Activated CD4-positive, alpha-beta T cell treated with anti-CD3 and anti-CD28 coated beads for 36 hours (primary cell): ENCODE results near the gene SPARCL1. TPM values are rescaled to one million over a fixed set of nuclear protein-coding genes. Genes with fewer than 3 reads are reported as not detected.
A peak's percentile ranks its signal among the peaks of the same experiment; 100 is the strongest.

Source experiments
- ATAC-seq: fragments of 200-7000 bp; cut with Tn5 transposase; one replicate; pipeline ENCODE4 v1.10.0; 2021; ENCODE audit warnings: mild to moderate bottlenecking, moderate library complexity
- CTCF ChIA-PET: fragments of 350-600 bp; sonication (Branson Sonifier 250); formaldehyde crosslinking; loops from one replicate; lab custom pipeline; 2021; ENCODE audit warnings: antibody characterized with exemption; lab: Charles Lee
- POLR2A ChIA-PET: fragments of 350-600 bp; sonication (Branson Sonifier 250); formaldehyde crosslinking; loops from one replicate; lab custom pipeline; 2021; ENCODE audit warnings: antibody characterized with exemption, inconsistent platforms; lab: Charles Lee
- DNase-seq: peaks from one replicate; pipeline ENCODE4 v3.0.0-alpha.2; 2020
- H3K27ac Mint-ChIP-seq: one replicate; pipeline ENCODE4 v1.8.0; 2021; ENCODE audit warnings: mixed read lengths
- H3K27me3 Mint-ChIP-seq: one replicate; pipeline ENCODE4 v1.8.0; 2021; ENCODE audit warnings: mixed read lengths
- H3K36me3 Mint-ChIP-seq: one replicate; pipeline ENCODE4 v1.8.0; 2021; ENCODE audit warnings: low read depth, mixed read lengths
- H3K4me1 Mint-ChIP-seq: one replicate; pipeline ENCODE4 v1.8.0; 2021; ENCODE audit warnings: mixed read lengths
- H3K4me3 Mint-ChIP-seq: one replicate; pipeline ENCODE4 v1.8.0; 2021; ENCODE audit warnings: mild to moderate bottlenecking, moderate library complexity, mixed read lengths
- H3K9me3 Mint-ChIP-seq: one replicate; pipeline ENCODE4 v1.8.0; 2021; ENCODE audit warnings: low read depth, mixed read lengths
- intact Hi-C, 2 experiments: fragments of 100-400 bp; cut with DNase I in 1 of 2; cut with micrococcal nuclease in 1 of 2; formaldehyde crosslinking; loops; one replicate each; pipeline versions ENCODE4 v1.14.2 to v1.15.1; 2022 to 2024; cut with DNase I, micrococcal nuclease
- total RNA-seq, 2 experiments: library from RNA; stranded (reverse); gene quantifications; one replicate each; pipeline ENCODE4 v1.2.3, GENCODE V29; 2021

The SPARCL1 gene
- total RNA-seq, 2 experiments from 2014 or later: not detected

DNA sequence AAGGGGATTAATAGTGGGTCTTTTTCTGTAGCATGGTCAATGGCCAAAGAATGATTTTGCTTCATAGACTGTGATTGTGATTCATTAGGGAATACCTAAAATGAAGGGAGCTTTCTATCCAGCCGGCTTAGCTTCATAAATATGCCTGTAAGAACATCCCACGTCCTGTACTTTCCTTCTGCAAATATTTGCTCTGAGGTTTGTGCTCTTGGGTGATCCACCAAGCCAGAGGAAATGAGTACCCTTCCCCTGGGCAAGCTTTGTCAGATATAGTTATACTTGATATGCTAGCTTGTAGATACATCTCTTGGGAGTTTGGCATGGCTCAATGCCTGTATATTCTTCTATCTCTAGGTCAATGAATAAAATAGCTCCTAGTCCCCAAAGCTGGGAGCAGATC, 28.2 kb upstream of the SPARCL1 start:
- Mint-ChIP-seq H3K27ac (no peak overlapping the region), H3K4me1 (peaks cover 31% of the 10 kb centered on the region), H3K27me3 (no peaks in the 10 kb centered on the region), H3K9me3 (no peaks in the 10 kb centered on the region), H3K36me3 (no peaks in the 10 kb centered on the region), H3K4me3 (no peak overlapping the region)
- no peak for ATAC-seq
- intact Hi-C loops: loop anchor here in 1 of 2 experiments (5.0 kb wide), 1 partner anchor 290 kb away; no protein-coding TSS in a partner anchor
- ChIA-PET CTCF (interaction anchor here (1.2 kb wide), 1 partner anchor 11 kb away, joined by 3 read pairs; no protein-coding TSS in a partner anchor), POLR2A (no interaction called here)
- DNase-seq: no peak

- Mint-ChIP-seq H3K4me3 (no peak overlapping the region), H3K27me3 (peaks cover 3% of the 10 kb centered on the region), H3K36me3 (no peaks in the 10 kb centered on the region), H3K9me3 (no peaks in the 10 kb centered on the region), H3K4me1 (peaks cover 28% of the 10 kb centered on the region), H3K27ac (no peak overlapping the region)
- ChIA-PET POLR2A (no interaction called here), CTCF (no interaction called here)
- ATAC-seq (peak; percentile 72), DNase-seq (peak; percentile 18)
- intact Hi-C loops: loop anchor here in 1 of 2 experiments (1.0 to 5.0 kb wide), 2 partner anchors 57 to 291 kb away; no protein-coding TSS in a partner anchor
These were observed 26.8 kb upstream of the SPARCL1 start for GRCh38 chr4:87555773-87556619.

- CTCF ChIA-PET: interaction anchor here (1.0 kb wide), 1 partner anchor 12 kb away, joined by 3 read pairs; no protein-coding TSS in a partner anchor
- no peak for DNase-seq
These were observed 24.0 kb upstream of the SPARCL1 start for GRCh38 chr4:87553182-87553581.

DNA sequence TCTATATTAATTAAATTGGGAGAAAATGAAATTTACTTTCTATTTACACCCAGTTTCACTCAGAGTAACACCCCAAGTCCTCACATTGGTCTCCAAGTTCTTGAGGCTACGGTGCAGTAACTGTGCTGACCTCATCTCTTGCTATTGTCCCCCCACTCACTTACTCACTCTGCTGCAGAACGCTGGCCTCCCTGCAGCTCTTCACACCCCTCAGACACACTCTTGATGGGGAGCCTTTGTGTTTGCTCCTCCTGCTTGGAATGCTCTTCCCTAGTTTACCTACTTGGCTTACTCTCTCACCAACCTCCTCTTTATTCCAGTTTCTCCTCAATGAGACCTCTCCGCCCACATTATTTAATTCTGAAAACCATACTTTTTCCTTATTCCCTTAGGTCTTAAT, 22.2 kb upstream of the SPARCL1 start:
- Mint-ChIP-seq H3K27me3 (peaks cover 5% of the 10 kb centered on the region), H3K9me3 (no peaks in the 10 kb centered on the region), H3K4me1 (peaks cover 6% of the 10 kb centered on the region), H3K36me3 (no peaks in the 10 kb centered on the region), H3K27ac (no peak overlapping the region), H3K4me3 (no peak overlapping the region)
- intact Hi-C loops: no loop called here
- DNase-seq (no peak), ATAC-seq (no peak)
- CTCF ChIA-PET: no interaction called here
- POLR2A ChIA-PET: no interaction called here

More at GRCh38 chr4:87553182-87553581, 24.0 kb upstream of the SPARCL1 start:
- peaks cover 5% of the 10 kb centered on the region for H3K27me3 Mint-ChIP-seq
- H3K9me3 Mint-ChIP-seq: no peaks in the 10 kb centered on the region
- no peak overlapping the region for H3K4me3 Mint-ChIP-seq
- ATAC-seq: no peak
- POLR2A ChIA-PET: no interaction called here
- no peak overlapping the region for H3K27ac Mint-ChIP-seq
- intact Hi-C loops: no loop called here
- peaks cover 7% of the 10 kb centered on the region for H3K4me1 Mint-ChIP-seq
- H3K36me3 Mint-ChIP-seq: no peaks in the 10 kb centered on the region

DNA sequence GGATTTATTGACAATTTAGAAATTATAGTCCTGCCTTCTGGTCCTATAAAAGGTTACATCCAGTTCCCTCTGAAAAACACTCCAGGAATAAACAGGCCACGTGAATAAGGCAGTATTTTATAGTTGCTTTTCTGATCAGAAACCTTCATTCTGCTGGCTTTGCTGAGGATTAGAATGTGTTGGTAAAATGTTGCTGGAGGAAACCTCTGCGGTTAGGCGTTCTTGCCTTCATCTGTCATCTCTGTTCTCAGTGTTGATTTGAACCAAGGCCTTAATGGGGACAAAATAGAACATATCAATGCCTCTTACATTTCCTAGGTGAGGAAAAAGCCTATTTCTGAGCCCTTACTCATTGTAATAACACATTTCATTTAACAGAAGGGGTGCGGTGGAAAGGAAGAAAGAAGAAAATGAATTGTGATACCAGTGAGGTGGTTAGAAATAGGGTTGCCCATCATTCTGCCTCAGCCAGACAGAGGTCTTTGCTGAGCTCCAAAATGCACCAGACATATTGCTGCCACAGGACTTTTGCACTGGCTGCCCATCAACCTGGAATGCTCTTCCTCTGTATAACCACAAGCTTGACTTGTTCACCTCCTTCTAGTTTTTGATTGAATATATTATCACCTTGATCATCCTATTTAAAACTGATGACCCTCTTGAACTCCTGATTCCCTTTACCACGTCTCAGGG, 18.0 kb upstream of the SPARCL1 start:
- H3K36me3 Mint-ChIP-seq: no peaks in the 10 kb centered on the region
- H3K4me3 Mint-ChIP-seq: no peak overlapping the region
- intact Hi-C loops: no loop called here
- DNase-seq: no peak
- no peak for ATAC-seq
- POLR2A ChIA-PET: no interaction called here
- H3K9me3 Mint-ChIP-seq: no peaks in the 10 kb centered on the region
- H3K27me3 Mint-ChIP-seq: peaks cover 7% of the 10 kb centered on the region
- no peak overlapping the region for H3K27ac Mint-ChIP-seq
- H3K4me1 Mint-ChIP-seq: no peaks in the 10 kb centered on the region
- CTCF ChIA-PET: no interaction called here

DNA sequence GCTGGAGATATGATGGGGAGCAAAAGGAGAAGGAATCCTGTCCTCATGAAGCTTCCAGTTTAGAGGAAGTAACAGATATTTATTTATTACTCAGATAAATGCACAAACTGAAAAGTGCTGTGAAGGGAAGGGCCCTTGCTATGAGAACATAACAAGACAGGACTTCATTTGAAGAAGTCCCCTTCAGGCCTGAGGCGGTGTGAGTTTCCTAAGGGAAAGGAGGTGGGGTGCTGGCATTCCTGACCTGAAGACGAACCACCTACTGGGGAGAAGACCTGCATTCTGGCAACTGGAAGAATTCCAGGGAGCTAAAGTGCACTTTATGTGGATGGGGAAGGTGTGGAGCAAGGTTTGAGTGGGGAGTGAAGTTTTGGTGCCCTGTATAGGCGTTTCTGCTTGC, 15.9 kb upstream of the SPARCL1 start:
- CTCF ChIA-PET: no interaction called here
- intact Hi-C loops: no loop called here
- Mint-ChIP-seq H3K27me3 (peaks cover 6% of the 10 kb centered on the region), H3K4me1 (no peaks in the 10 kb centered on the region), H3K36me3 (no peaks in the 10 kb centered on the region), H3K9me3 (no peaks in the 10 kb centered on the region), H3K4me3 (no peak overlapping the region), H3K27ac (no peak overlapping the region)
- no peak for ATAC-seq
- POLR2A ChIA-PET: no interaction called here
- no peak for DNase-seq

DNA sequence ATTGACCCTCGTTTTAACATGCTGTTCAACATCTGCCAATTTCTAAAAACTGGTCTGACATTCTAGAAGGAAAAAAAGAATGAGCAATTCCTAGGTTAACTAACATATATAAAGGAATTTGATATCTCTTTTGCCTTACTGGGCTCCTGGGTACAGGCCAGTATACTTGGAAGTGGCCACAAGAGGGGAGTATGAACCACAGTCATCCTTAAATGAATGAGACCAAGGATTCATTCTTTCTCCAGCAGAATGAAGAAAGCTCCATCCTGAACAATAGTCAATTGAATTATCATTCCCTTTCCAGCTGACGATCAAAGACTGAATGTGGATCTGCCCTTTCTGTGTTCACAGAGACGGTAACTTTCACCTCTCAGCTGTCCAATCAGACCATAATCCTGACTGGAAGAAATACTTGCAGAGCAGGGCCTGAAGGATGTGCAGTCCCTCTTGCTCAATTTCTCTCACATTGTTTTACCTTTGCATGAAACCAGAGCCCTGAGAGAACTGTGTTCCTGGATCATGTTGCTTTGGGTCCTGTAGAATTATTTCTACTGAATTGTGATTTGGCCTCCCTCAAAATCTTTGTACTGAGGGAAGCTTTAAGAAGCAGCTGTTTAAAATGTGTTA, 14.8 kb upstream of the SPARCL1 start:
- no peak overlapping the region for H3K4me3 Mint-ChIP-seq
- intact Hi-C loops: no loop called here
- H3K36me3 Mint-ChIP-seq: no peaks in the 10 kb centered on the region
- DNase-seq (no peak), ATAC-seq (no peak)
- no peak overlapping the region for H3K27ac Mint-ChIP-seq
- H3K9me3 Mint-ChIP-seq: no peaks in the 10 kb centered on the region
- no peaks in the 10 kb centered on the region for H3K4me1 Mint-ChIP-seq
- CTCF ChIA-PET: interaction anchor here (0.6 to 1.0 kb wide), 3 partner anchors 16 to 25 kb away, joined by 3 to 7 read pairs (median 4); no protein-coding TSS in a partner anchor
- H3K27me3 Mint-ChIP-seq: peaks cover 5% of the 10 kb centered on the region
- POLR2A ChIA-PET: interaction anchor here (0.7 kb wide), 1 partner anchor 19 kb away, joined by 4 read pairs; no protein-coding TSS in a partner anchor

DNA sequence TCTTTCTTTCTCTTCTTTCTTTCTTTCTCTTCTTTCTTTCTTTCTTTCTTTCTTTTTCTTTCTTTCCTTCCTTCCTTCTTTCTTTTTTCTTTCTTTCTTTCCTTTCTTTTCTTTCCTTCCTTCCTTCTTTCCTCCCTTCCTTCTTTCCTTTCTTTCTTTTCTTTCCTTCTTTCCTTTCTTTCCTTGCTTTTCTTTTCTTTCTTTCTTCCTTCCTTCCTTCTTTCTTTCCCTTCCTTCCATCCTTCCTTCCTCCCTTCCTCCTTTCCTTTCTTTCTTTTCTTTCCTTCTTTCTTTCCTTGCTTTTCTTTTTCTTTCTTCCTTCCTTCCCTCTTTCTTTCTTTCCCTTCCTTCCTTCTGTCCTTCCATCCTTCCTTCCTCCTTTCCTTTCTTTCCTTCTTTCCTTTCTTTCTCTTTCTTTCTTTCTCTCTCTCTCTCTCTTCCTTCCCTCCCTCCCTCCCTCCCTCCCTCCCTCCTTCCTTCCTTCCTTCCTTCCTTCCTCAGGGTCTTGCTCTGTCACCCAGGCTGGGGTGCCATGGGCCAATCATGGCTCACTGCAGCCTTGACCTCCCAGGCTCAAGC, 13.6 kb upstream of the SPARCL1 start:
- H3K36me3 Mint-ChIP-seq: no peaks in the 10 kb centered on the region
- ChIA-PET POLR2A (no interaction called here), CTCF (interaction anchor here (0.6 to 1.0 kb wide), 2 partner anchors 17 to 23 kb away, joined by 4 to 7 read pairs; no protein-coding TSS in a partner anchor)
- no peak for ATAC-seq
- H3K27me3 Mint-ChIP-seq: peaks cover 5% of the 10 kb centered on the region
- H3K4me1 Mint-ChIP-seq: no peaks in the 10 kb centered on the region
- no peak overlapping the region for H3K4me3 Mint-ChIP-seq
- H3K9me3 Mint-ChIP-seq: no peaks in the 10 kb centered on the region
- intact Hi-C loops: no loop called here
- no peak overlapping the region for H3K27ac Mint-ChIP-seq
- no peak for DNase-seq

DNA sequence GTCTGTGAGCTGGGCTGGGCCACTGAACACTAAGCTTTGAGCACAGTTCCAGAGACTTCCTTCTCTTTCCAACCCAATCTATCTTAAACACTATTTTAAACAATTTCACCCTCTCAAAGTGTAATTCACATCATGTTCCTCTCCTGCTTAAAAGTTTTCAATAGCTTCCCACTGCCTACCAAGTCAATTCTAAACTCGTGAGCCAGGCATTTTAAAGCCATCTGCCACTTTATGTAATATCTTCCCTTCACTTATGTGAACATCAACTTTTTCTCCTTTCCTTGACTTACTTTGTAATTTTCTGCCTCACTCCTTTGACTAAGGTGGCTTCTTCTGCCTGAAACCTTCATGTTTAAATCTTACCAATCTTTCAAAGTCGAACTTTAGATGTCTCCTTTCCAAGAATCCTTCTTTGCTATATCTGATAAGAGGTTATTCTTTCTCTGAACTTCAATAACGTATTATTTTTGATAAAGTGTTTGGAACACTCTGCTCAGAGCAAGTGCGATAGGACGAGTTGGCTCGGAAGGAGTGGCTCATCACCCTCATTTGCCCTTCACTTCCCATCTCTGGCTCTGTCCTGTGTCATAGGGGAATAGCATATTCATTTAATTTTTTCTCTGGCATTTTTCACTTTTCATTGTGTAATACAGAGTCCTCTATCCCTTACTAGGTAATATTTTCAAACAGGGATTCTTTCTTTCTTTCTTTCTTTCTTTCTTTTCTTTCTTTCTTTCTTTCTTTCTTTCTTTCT, 13.0 kb upstream of the SPARCL1 start:
- no peak for DNase-seq
- intact Hi-C loops: no loop called here
- no peaks in the 10 kb centered on the region for H3K4me1 Mint-ChIP-seq
- H3K27me3 Mint-ChIP-seq: peaks cover 5% of the 10 kb centered on the region
- H3K36me3 Mint-ChIP-seq: no peaks in the 10 kb centered on the region
- no peaks in the 10 kb centered on the region for H3K9me3 Mint-ChIP-seq
- CTCF ChIA-PET: interaction anchor here (1.2 to 1.4 kb wide), 2 partner anchors 11 to 52 kb away, joined by 3 to 4 read pairs; no protein-coding TSS in a partner anchor
- H3K27ac Mint-ChIP-seq: no peak overlapping the region
- POLR2A ChIA-PET: no interaction called here
- no peak overlapping the region for H3K4me3 Mint-ChIP-seq
- no peak for ATAC-seq

DNA sequence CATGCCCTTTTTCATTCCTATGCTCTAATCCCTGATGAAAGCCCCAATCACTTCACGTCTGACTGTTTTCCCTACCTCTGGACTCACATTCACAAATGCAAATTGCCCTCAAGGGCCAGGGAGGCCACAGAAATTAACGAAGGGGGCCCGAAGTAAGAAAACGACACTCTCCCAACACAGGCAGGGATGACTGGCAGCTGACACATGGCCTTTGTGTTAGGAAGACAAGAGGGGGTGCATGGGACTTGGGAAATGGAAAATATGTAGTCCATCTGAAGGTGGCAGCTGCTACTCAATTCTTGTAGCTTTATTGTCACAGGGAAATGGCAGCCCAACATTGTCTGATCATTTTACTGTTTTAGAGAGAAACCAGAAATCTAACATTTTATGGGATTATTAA, 12.3 kb upstream of the SPARCL1 start:
- ATAC-seq (no peak), DNase-seq (no peak)
- H3K27ac Mint-ChIP-seq: no peak overlapping the region
- H3K4me3 Mint-ChIP-seq: no peak overlapping the region
- POLR2A ChIA-PET: no interaction called here
- peaks cover 5% of the 10 kb centered on the region for H3K27me3 Mint-ChIP-seq
- no peaks in the 10 kb centered on the region for H3K36me3 Mint-ChIP-seq
- no peaks in the 10 kb centered on the region for H3K9me3 Mint-ChIP-seq
- no peaks in the 10 kb centered on the region for H3K4me1 Mint-ChIP-seq
- intact Hi-C loops: no loop called here
- CTCF ChIA-PET: interaction anchor here (1.2 to 1.4 kb wide), 2 partner anchors 11 to 53 kb away, joined by 3 to 4 read pairs; no protein-coding TSS in a partner anchor
